Glomerular visceral epithelial cell (primary cell): ENCODE results near the gene COL12A1.

Experiments used
- DNase-seq: peaks from one replicate; pipeline ENCODE4 v3.0.0-alpha.2; 2016; ENCODE audit errors: extremely low spot score

The COL12A1 gene

DNA sequence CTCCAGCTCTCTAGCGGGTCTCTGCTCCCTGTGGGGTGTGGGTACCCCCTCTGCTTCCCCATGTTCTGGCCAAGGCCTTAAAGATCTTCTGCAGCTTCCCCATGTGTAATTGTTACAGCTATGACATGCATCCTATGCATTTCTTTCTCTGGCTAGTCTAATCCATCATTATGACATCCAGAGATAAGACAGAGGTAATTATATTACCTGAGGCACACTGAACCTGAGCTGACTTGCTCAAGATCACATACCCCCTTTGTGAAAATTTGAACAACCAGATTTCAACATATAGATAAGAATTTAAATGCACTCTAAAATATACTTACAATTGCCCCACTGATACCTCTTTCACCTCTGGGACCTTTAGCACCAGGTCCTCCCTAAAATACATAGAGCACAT, 102.4 kb downstream of the COL12A1 start:
- DNase-seq, result no peak

DNA sequence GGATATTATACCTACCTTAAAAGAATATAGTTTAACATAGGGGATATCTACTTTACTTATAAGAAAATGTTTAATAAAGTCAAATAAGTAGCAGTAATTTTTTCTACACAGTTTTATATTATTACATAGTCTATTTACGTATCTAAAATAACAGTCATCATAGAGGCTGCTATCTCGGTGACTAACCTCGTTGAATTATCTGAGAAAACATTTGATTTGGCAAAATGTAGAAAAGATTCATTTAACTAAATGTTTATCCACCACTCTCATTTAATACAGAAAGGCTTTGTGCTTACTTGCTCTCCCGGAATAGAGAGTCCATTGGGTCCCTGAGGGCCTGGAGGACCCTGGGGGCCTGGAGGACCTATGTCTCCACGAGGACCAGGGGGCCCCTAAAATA, 103.6 kb downstream of the COL12A1 start:
- DNase-seq, result no peak

DNA sequence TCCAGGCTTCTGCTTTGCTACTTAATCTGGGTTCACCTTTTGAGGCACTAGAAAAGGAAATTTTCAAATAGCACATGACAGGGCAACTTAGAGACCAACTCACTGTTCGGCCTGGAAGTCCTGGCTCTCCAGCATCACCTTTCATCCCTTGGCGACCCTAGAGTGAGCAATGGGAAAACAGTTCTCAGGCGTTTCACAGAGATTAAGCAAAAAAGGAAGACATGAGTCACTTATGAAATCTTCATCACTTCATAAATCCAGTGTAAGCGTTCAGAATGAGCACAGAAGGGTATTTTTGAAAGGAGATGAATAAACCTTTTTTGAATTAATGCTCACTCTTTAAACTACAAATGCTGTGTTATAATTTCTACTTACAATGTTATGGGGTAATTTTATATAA, 104.0 kb downstream of the COL12A1 start:
- peak; percentile 15 for DNase-seq

DNA sequence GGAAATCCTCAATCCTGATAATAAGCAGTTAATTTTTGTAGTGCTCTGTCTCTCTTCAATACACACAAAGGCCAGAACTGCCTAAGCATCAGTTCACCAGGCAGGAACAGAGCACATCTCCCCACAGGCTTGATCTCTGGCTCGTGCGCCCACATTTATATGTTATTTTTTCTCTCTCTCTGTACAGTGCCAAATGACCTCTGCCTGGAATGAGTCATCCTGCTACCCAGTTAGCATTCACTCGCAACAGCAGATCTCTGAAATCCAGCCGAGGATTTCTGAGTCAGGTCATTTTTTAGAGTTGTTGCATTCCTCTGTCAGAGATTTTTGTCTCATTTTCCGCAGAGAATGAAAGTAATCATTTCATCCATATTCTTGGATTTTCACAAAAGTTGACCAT, 107.1 kb downstream of the COL12A1 start:
- peak; percentile 89 for DNase-seq

DNA sequence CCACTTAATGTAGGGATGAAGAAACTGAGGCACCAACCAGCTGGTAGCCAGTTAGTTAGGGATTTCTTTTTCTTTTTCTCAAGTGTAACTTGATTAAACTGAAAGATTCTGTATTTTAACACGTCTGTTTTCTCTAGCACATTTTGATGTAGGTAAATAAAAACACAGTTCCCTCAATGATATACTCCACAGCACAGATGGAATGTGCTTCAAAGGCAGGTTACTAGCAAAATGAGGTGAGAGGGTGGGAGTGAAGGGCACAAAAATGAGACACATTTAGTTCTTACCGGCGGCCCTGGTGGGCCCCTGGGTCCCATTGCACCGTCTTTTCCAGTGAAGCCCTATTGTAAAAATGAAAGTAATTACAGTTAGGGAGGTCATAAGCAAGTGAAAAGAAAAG, 108.9 kb downstream of the COL12A1 start:
- DNase-seq, result no peak

DNA sequence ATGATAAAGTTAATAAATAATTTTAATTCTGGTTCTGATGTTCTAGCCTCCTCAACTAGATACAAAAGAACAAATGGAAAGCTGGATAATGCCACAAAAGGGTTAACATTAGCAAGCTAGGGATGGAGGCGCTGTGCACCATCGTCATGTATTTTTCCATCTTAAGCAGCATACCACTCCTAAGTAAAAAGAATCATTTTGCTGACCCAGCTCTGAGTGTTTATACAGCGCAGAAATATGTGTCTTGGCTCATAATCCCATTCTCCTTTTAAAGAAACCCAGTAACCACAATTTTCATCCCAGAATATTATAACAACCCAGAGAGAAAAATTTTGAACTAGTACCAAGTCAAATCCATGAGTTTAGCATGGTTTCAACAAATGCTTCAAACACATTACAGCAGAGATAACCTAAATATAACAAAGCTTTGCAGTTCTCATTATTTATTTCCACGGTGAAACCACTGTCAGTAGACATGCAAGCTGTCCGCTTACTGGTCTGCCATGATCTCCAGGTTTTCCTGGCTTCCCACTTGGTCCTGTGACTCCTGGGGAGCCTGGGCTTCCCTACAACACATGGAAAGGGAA, 111.1 kb downstream of the COL12A1 start:
- DNase-seq, result no peak

DNA sequence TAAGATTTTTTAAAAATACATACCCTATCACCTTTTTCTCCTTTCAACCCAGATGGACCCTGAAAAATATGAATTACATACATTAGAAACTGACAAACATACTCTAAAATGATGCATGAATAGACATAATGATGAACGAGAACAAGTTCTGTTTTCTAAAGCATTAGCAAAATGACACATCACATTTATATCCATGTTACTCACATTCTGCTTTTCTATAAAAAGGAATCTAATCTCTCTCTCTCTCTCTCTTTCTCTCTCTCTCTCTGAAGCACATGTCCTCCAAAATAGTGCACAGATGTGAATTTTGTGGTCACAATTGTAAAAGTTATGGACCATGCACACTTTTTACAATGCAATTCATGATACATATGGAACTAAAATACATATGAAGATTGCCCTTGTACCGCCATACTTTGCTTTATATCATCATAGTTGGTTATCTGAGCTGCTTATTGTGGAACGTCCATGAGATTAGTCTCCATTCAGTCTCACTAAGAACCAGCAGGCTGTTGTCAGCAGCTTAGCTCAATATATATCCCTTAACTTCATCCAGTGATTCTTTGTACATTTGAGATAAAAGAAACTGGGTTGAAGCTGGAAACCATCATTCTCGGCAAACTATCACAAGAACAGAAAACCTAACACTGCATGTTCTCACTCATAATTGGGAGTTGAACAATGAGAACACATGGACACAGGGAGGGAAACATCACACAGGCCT, 114.2 kb downstream of the COL12A1 start:
- no peak for DNase-seq

DNA sequence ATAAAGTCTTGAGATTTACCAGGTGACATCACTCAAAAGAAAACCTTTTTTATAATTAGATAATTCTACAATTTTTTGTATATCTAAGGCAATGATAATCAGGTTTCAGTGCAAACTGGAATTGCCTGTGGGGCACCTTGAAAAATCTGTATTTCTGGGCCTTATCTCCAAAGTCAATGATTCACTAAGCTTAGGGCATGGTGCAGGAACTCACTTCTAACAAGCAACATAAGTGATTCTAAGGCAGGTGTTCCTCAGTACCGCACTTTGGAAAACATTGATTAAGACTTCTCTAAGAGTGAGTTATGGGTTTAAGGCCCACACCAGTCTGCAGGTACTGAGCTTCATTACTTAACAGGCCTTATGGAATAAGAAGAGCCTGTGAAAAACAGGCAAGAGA, 115.3 kb downstream of the COL12A1 start:
- DNase-seq, result no peak

DNA sequence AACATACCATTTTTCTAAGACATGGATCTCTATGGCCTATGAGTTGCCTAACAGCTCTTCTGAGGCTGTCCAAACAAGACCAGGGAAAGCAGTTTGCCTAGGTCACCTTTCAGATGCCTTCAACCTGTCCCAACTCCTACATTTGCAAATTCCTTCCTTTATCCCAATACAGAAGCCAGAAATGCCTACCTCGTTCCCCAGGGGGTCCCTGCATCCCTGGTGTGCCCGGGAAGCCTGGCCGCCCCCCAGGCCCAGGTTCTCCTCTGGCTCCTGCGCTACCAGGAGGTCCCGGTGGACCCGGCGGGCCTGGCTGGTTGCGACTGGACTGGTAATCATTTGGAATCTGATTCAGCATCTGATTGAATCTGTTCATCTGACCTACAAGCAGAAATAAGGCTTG, 115.9 kb downstream of the COL12A1 start:
- DNase-seq, result no peak

DNA sequence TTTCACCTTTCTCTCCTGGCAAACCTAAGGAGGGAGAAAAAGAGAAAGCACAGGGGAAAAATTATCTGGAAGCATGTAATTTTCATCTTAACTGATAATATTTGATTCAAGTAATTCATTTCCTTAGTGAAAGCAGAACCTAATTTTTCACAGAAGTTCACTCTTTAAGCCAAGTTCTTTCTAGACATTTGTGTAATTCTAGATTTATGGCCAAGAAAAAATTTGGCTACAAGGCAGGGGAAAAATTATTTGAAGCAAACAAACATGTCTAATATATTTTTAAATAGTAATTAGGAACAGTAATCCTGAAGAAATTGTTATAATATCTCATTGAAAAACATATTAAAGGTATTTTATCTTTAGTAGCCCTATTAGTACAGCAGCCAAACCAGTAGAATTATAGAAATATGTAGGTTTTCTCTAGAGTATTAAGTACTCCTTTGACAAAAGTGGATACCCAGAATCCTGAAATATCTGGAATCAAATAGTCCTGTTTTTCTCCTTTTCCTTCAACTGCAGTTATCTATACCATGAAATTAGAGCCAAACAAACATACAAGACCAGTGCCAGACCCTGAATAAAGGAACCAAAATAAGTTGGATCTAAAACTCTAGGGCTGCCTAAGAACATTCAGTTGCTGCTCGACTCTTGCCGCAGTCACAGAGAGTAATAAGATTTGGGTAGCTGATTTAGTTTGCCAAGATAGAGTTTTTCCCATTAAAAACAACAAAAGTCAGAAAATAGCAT, 116.5 kb downstream of the COL12A1 start:
- no peak for DNase-seq

DNA sequence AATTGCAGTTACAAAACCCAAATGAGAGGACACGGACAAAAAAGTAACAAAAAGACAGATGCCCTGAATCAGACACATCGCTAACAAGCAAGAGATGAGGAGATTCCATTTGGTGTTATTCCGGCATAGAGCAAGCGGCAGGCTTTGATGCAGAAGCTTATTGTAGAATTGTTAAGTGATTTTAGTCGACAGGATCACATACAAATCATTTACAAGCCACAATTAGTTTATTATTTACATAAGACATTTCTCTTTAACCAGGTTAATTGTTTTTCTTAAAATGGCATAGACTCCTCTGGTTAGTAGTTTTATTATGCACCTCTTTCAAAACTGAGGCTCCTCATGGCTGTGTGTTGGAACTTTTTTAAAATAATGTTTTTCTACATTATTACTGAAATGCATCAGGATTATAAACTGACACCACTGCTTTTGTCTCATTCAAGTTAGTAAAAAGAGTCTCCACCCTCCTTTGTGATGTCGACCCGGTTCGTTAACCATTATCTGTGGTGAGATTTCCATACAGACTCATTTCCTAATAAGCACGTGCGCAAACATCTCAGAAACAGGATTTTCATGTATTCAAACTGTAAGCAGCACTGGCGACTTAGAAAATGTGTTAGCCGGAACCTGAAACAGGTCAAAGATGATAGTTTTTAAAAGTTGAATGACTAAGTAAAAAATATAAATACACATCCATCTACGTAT, 119.8 kb downstream of the COL12A1 start:
- no peak for DNase-seq

DNA sequence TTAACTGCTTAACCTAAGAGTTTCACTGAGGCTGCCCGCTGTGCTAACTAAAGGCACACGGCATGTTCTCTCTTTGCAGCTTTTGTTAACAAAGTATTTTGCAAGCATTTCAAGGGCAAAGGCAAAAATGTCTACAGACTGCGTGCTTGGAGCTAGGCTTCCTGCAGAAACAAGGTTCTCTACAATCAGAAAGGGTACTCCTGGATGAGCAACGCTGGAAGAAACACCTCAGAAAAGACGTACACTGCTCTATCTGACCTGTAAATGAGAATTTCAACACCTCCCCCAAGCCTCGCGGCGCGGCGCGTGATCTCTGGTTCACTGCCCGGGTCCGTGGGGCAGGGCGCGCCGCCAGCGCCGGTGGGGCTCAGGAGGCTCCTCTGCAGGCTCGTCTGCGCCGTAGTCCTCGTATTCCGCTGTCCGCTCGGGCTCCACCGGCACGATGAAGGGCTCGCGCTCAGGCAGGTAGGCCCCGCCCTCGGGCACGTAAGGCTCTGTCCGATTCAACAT, 120.9 kb downstream of the COL12A1 start:
- DNase-seq, result no peak

DNA sequence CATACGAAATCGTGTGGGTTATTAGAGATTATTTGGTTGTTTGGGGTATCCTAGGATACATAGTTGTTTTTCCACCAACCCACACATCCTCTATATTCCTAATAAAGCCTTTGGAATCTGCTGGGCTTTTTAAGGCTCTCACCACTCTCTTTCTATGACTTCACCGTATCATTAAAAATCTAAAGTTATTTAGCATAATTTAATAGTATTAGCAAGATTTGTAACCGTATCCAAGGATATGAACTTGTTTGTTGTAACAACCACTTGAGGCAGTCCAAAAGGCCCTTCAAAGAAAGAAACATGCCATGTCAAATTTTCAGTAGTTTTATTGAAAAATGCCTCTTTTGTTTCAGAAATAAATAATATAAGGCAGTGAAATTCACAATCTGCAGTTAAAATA, 121.8 kb downstream of the COL12A1 start:
- DNase-seq, result no peak

DNA sequence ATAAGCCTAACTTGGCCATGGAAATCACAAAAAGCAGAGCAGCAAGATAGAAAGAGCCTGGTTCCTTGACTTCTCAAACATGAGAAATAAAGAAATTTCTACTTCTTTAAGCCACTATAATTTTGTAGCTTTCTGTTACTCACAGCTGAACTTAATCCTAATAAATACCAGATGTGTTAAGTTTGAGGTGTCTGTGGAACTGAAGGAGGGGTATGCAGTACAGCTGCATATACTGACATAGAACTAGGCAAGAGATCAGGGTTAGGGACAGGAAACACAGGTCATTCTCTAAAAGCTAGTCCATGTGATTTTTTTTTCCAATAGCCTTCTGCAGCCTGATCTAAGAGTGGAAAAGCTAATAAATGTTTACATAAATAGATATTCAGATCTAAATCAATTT, 123.9 kb downstream of the COL12A1 start:
- DNase-seq, result no peak

DNA sequence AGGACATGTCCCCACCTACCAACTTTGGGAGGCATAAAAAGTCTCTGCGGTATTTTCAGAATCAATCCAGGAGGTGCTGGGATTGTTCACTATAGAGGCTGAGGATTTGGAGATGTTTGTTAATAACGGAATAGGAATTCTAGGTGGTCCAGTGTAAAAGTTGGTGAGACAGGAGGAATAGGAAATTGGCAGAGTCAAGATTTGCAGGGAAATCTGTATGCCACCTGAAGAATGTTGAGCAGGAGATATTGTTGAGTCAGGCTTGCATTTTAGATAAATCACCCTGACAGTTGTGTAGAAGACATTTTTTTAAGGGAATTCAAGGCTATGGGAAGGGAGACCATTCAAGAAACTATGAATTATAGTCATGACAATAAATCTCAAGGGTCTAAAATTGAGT, 124.8 kb downstream of the COL12A1 start:
- no peak for DNase-seq

DNA sequence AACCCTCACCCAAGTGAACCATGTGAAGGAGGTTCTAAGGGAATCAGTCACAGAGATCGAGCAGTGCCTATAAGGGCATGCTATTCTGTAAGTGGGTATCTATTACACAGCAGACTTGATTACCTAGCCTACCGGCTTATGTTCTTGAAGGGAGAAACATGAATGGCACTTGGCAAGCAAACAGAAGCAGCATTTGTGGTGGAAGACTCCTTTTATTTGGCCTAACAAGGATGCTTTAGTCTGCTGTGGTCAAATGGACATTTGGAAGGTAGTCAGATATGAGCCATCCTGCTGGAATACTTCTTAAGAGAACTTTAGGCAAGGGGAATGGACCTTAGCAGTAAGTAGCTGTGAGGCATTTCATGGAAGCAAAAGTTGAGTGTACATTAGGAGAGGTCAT, 126.3 kb downstream of the COL12A1 start:
- no peak for DNase-seq

DNA sequence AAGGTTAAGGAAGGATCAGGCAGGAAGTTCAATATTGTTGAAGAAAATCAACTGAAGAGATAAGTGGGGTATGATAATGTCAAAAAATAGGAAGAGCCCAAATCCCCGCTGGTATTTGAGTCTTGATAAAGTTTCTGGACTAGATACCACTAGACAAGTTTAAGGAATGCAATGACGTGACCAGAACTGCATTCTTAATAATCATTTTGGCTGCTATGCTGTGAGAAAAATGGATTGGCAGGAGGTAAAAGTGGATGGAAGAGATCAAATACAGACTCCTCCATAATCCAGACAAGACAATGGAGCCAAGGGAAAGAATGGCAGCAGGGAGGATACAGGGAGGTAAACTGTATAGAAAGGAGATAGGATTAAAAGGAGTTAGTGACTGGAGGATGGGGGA, 128.2 kb downstream of the COL12A1 start:
- no peak for DNase-seq

DNA sequence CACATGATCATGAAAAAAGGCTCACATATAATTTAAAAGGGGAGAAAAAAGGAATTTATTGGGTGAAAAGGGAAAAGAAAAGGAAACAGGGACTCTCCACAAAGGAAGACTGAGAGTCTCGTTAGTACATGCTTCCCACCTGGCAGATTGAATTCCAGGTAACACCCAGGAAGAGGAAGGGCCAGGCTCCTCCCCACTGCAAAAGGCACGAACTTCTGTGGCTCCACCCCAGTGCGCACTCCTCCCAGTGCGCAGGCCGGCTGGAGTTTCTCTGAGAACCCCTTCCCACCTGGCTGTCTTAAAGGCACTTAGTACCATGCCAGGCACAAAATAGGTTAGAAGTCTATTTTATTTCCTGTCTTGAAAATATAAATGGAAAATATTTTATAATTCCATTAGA, 129.8 kb downstream of the COL12A1 start:
- no peak for DNase-seq

DNA sequence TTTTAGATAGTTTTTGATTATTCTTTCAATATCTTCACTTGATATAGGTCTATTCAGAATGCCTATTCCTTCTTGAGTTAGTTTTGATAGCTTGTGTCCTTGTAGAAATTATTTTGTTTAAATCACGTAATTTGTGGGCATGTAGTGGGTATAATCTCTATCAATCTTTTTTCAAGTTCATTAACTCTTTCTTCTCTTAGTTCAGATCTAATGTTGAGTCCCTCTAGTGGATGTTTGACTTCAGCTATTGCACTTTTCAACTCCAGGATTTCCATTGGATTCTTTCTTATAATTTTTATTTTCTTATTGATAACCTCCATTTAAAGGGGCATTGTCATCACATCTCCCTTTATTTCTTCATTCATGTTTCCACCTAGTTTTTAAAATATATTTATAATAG, 135.6 kb downstream of the COL12A1 start:
- no peak for DNase-seq

DNA sequence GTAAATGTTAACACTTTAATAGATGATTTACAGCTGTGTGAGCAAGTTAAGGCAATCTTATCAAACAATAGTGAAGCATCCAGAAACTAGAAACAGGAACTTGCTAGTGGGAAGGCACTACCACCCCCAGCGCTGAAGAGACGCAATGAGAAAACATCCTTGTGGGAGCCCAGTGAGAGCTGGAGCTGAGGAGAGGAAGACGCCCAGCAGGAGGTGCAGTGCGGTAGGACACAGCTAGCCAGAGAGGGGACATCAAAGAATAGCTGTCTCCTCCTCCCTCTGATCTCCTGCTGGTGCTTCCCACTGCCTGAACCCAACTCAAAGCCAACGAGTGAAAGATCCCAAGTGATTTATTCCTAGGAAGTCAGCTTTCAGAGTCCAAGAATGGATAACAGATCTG, 140.3 kb downstream of the COL12A1 start:
- DNase-seq, result no peak

DNA sequence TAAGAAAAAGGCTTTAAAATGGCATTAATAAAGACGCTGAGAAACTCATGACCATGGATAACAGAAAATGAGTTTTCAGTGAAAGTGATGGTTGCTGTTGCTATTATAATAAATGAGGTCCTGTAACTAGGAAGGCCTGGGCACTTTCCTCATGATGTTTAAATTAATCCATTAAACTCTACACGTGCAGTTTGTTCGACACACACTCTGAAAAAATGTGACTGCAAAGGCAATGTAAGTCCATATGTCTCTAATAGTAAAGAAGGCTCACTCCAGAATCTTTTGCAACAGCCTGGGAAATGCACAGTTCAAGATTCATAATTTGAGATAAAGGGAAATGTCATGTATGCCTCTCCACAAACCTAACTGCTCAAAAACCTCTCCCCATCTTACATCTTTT, 153.4 kb downstream of the COL12A1 start:
- no peak for DNase-seq

DNA sequence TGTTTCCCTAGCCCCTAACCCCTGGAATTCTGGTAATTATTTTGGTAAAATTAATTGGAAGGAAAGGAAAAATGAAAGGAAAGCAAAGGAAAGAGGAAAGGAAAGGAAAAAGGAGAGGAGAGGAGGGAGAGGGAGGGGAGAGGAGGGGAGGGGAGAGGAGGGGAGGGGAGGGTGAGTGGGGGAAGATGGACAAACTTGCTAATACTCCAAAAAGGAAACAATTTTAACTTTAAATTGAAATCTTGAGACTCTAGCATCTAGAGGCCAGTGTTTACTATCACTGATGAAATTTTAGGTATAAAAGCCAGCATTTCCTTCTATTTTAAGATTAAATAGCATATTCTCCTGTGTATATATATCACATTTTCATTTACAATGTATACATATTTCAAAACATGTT, 156.5 kb downstream of the COL12A1 start:
- no peak for DNase-seq
